SJCRH30 (cell line): ENCODE measurements around the gene NALF2. TPM values are rescaled to one million over a fixed set of nuclear protein-coding genes. Genes with fewer than 3 reads are reported as not detected.
A peak's percentile ranks its signal among the peaks of the same experiment; 100 is the strongest.

Source experiments
- DNase-seq, 2 experiments: peaks; one replicate each; pipeline ENCODE4 v3.0.0-alpha.2; 2015 to 2020
- H3K27ac ChIP-seq: fragments of 250-450 bp; sonication (Bioruptor Pico); 2 replicates; pipeline ENCODE4 v1.5.1; 2020; ENCODE audit warnings: mild to moderate bottlenecking, moderate library complexity
- H3K27me3 ChIP-seq: fragments of 250-450 bp; sonication (Bioruptor Pico); 2 replicates; pipeline ENCODE4 v1.5.1; 2020; ENCODE audit warnings: mild to moderate bottlenecking, moderate library complexity
- H3K36me3 ChIP-seq: fragments of 250-450 bp; sonication (Bioruptor Pico); 2 replicates; pipeline ENCODE4 v1.5.1; 2020; ENCODE audit warnings: mild to moderate bottlenecking, moderate library complexity
- H3K4me1 ChIP-seq: fragments of 250-450 bp; sonication (Bioruptor Pico); 2 replicates; pipeline ENCODE4 v1.5.1; 2020; ENCODE audit warnings: mild to moderate bottlenecking, moderate library complexity
- H3K4me3 ChIP-seq: fragments of 250-450 bp; sonication (Bioruptor Pico); 2 replicates; pipeline ENCODE4 v1.5.1; 2020; ENCODE audit warnings: mild to moderate bottlenecking, moderate library complexity
- H3K9me3 ChIP-seq: fragments of 250-450 bp; sonication (Bioruptor Pico); replicated peaks from 2 replicates; pipeline ENCODE4 v1.5.1; 2020; ENCODE audit warnings: mild to moderate bottlenecking, moderate library complexity
- total RNA-seq: library from RNA; depleted of rRNA; stranded (reverse); fragments of >200 nt; shearing (Covaris generic); gene quantifications from 2 replicates; pipeline ENCODE4 v1.2.3, GENCODE V29; 2014

The NALF2 gene
- total RNA-seq, 1 experiment from 2014 or later = not detected

GRCh38 chrX:69508610-69509009, 4.5 kb downstream of the NALF2 start:
- no peaks in the 10 kb centered on the region for H3K27me3 ChIP-seq
- no peak for DNase-seq
- H3K27ac ChIP-seq = no peak overlapping the region
- no peak overlapping the region for H3K4me3 ChIP-seq
- no peaks in the 10 kb centered on the region for H3K36me3 ChIP-seq
- H3K4me1 ChIP-seq = no peaks in the 10 kb centered on the region
- H3K9me3 ChIP-seq = no peaks in the 10 kb centered on the region

GRCh38 chrX:69510137-69510715, 6.1 kb downstream of the NALF2 start:
- Histone ChIP-seq H3K27ac (no peak overlapping the region), H3K9me3 (no peaks in the 10 kb centered on the region), H3K27me3 (no peaks in the 10 kb centered on the region), H3K4me1 (no peaks in the 10 kb centered on the region), H3K4me3 (no peak overlapping the region), H3K36me3 (no peaks in the 10 kb centered on the region)
- DNase-seq = no peak

GRCh38 chrX:69510914-69511513, 6.9 kb downstream of the NALF2 start:
- no peak for DNase-seq
- Histone ChIP-seq H3K27ac (no peak overlapping the region), H3K4me3 (no peak overlapping the region), H3K9me3 (no peaks in the 10 kb centered on the region), H3K27me3 (no peaks in the 10 kb centered on the region), H3K4me1 (no peaks in the 10 kb centered on the region), H3K36me3 (no peaks in the 10 kb centered on the region)

DNA sequence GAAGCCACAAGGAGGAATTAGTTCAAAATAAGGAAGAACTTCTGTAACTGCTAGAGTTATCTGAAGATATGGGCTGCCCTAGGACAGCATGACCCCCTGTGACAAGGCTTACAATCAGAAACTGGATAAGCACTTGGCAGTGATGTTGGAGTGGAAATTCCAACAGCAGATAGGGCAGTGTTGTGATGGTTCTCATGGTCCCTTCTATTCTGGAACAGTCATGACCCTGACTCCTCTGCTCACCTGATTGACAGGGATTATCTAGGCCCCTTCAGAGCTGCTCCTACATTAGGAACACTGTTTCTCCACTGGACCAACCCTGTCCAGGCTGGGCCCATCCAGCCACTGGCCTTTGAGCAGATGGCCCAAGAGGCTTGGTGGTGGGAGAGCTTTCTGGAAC, 17.9 kb downstream of the NALF2 start:
- no peak overlapping the region for H3K4me3 ChIP-seq
- H3K27ac ChIP-seq = no peak overlapping the region
- no peaks in the 10 kb centered on the region for H3K27me3 ChIP-seq
- no peaks in the 10 kb centered on the region for H3K36me3 ChIP-seq
- no peak for DNase-seq
- H3K4me1 ChIP-seq = no peaks in the 10 kb centered on the region
- no peaks in the 10 kb centered on the region for H3K9me3 ChIP-seq

- Histone ChIP-seq H3K4me3 (no peak overlapping the region), H3K9me3 (no peaks in the 10 kb centered on the region), H3K4me1 (no peaks in the 10 kb centered on the region), H3K36me3 (no peaks in the 10 kb centered on the region), H3K27me3 (no peaks in the 10 kb centered on the region), H3K27ac (no peak overlapping the region)
- no peak for DNase-seq
Measured at GRCh38 chrX:69523314-69523713, 19.2 kb downstream of the NALF2 start.

GRCh38 chrX:69524781-69525363, 20.7 kb downstream of the NALF2 start:
- no peak for DNase-seq
- Histone ChIP-seq H3K36me3 (no peaks in the 10 kb centered on the region), H3K27me3 (no peaks in the 10 kb centered on the region), H3K4me3 (no peak overlapping the region), H3K9me3 (no peaks in the 10 kb centered on the region), H3K27ac (no peak overlapping the region), H3K4me1 (no peaks in the 10 kb centered on the region)

GRCh38 chrX:69530306-69530705, 26.2 kb downstream of the NALF2 start:
- Histone ChIP-seq H3K36me3 (no peaks in the 10 kb centered on the region), H3K27me3 (no peaks in the 10 kb centered on the region), H3K4me3 (no peak overlapping the region), H3K9me3 (no peaks in the 10 kb centered on the region), H3K27ac (no peak overlapping the region), H3K4me1 (no peaks in the 10 kb centered on the region)
- DNase-seq = no peak

GRCh38 chrX:69531031-69531755, 27.1 kb downstream of the NALF2 start:
- Histone ChIP-seq H3K36me3 (no peaks in the 10 kb centered on the region), H3K27me3 (no peaks in the 10 kb centered on the region), H3K4me3 (no peak overlapping the region), H3K9me3 (no peaks in the 10 kb centered on the region), H3K27ac (no peak overlapping the region), H3K4me1 (no peaks in the 10 kb centered on the region)
- no peak for DNase-seq

DNA sequence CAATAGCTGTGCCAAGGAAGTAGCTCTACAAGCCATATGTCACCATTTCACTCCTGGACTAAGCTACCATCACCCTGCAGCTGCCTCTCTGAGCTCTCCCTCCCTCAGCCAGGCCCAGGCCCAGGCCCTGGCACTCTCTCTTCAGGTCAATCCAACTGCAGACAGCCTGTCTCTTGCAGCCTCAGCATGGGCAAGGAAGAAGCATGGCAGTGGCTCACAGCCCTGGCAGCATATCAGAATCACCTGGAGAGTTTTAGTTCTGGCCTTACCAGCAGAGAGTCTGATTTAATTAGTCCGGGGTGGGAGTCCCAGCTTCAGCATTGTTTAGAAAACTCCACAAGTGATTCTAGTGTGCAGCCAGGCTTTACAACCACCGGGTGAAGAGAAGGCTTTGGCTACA, 31.5 kb downstream of the NALF2 start:
- Histone ChIP-seq H3K9me3 (no peaks in the 10 kb centered on the region), H3K36me3 (no peaks in the 10 kb centered on the region), H3K27me3 (no peaks in the 10 kb centered on the region), H3K4me1 (no peaks in the 10 kb centered on the region), H3K27ac (no peak overlapping the region), H3K4me3 (no peak overlapping the region)
- no peak for DNase-seq

DNA sequence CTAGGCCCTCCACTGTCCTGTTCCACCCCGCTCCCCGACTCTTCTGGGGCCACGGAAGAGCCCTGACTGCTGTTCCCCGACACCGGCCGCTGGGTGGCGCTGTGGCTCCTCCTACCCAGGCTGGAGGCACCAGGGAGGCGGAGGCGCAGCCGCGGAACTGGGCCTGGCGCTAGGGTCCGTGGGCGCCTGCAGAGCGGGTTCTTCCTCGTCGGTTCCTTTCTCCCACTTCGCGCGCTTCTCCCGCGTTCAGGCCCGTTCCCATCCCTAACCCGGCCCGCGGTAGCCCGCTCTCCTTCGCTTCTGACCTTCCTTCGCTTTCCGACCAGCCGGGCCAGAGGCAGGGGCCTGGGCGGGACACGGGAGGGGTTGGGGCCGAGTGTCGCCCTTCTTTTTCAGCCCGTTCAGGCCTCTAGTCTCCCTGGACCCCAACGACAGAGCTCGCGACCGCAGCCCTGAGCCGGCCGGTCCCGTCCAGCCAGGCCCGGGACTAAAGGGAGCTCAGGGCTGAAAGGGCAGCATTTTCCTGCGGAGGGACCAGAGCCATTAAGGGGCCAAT, 34.3 kb downstream of the NALF2 start:
- Histone ChIP-seq H3K4me1 (no peaks in the 10 kb centered on the region), H3K36me3 (no peaks in the 10 kb centered on the region), H3K27ac (no peak overlapping the region), H3K27me3 (no peaks in the 10 kb centered on the region), H3K4me3 (no peak overlapping the region), H3K9me3 (no peaks in the 10 kb centered on the region)
- peak; percentile 25 to 53 for DNase-seq

DNA sequence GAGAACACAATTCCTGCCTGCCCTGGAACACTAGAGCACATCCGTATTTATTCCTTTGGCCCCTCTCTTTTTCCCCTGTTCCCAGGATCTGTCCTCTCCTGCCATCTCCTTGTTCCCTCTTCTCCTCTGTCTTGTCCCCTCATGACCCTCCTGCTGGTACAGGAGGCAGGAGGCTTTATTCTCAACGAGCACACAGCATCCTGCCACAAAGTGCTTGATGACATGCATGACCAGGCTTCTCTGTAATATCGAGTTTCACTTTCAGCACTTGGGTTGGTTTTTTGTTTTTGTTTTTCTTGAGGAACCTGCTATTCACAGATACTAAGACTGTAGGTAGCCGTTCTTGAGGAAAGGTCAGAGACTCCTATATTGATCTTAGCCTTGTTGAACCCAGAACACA, 35.3 kb downstream of the NALF2 start:
- no peaks in the 10 kb centered on the region for H3K27me3 ChIP-seq
- H3K4me1 ChIP-seq = no peaks in the 10 kb centered on the region
- no peaks in the 10 kb centered on the region for H3K36me3 ChIP-seq
- no peaks in the 10 kb centered on the region for H3K9me3 ChIP-seq
- no peak for DNase-seq
- H3K4me3 ChIP-seq = no peak overlapping the region
- no peak overlapping the region for H3K27ac ChIP-seq

- no peak for DNase-seq
- Histone ChIP-seq H3K27me3 (no peaks in the 10 kb centered on the region), H3K4me3 (no peak overlapping the region), H3K36me3 (no peaks in the 10 kb centered on the region), H3K27ac (no peak overlapping the region), H3K4me1 (no peaks in the 10 kb centered on the region), H3K9me3 (no peaks in the 10 kb centered on the region)
Measured at GRCh38 chrX:69541956-69542355, 37.8 kb downstream of the NALF2 start.

- no peaks in the 10 kb centered on the region for H3K9me3 ChIP-seq
- no peak overlapping the region for H3K4me3 ChIP-seq
- no peak for DNase-seq
- no peaks in the 10 kb centered on the region for H3K4me1 ChIP-seq
- no peak overlapping the region for H3K27ac ChIP-seq
- H3K36me3 ChIP-seq = no peaks in the 10 kb centered on the region
- H3K27me3 ChIP-seq = no peaks in the 10 kb centered on the region
Measured at GRCh38 chrX:69543572-69543971, 39.4 kb downstream of the NALF2 start.

DNA sequence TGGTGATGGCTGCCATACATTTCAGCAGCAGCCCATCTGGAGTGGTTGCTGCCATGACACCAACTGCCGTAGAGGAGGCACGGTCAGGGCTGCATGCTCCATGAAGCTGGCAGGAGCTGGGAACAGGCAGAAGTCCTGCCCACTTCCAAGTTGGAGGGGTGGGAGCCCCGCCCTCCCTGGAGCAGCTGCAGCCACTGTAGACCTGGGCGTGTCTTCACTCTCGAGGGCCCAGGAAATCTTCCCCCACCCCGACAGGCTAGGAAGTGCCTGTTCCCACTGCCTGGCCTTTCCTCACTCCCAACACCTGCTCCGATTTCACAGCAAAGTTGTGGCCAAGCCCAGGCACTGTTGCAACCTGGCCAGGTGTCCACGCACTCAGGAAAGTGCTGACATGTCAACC, 42.3 kb downstream of the NALF2 start:
- DNase-seq = peak; percentile 36 to 42
- Histone ChIP-seq H3K36me3 (no peaks in the 10 kb centered on the region), H3K9me3 (no peaks in the 10 kb centered on the region), H3K4me1 (no peaks in the 10 kb centered on the region), H3K27ac (no peak overlapping the region), H3K4me3 (no peak overlapping the region), H3K27me3 (no peaks in the 10 kb centered on the region)

- no peak overlapping the region for H3K27ac ChIP-seq
- H3K9me3 ChIP-seq = no peaks in the 10 kb centered on the region
- no peaks in the 10 kb centered on the region for H3K4me1 ChIP-seq
- H3K4me3 ChIP-seq = no peak overlapping the region
- no peaks in the 10 kb centered on the region for H3K27me3 ChIP-seq
- H3K36me3 ChIP-seq = no peaks in the 10 kb centered on the region
- no peak for DNase-seq
Measured at GRCh38 chrX:69546978-69547377, 42.9 kb downstream of the NALF2 start.
